M059J (cell line): ENCODE data around the gene ZNF101. TPM values are rescaled to one million over a fixed set of nuclear protein-coding genes. Genes with fewer than 3 reads are reported as not detected.
A peak's percentile ranks its signal among the peaks of the same experiment; 100 is the strongest.

Source experiments
- DNase-seq: peaks from one replicate; pipeline ENCODE4 v3.0.0-alpha.2; 2012; ENCODE audit warnings: low read depth
- total RNA-seq: library from RNA; depleted of rRNA; stranded (reverse); fragments of >200 nt; shearing (Covaris generic); gene quantifications from 2 replicates; pipeline ENCODE4 v1.2.3, GENCODE V29; 2014; rRNA removed

ZNF101 gene
- total RNA-seq, 1 experiment from 2014 or later, result 9.0 TPM

GRCh38 chr19:19711934-19712828 lies 43.5 kb downstream of the ZNF101 start:
- DNase-seq, result no peak

- DNase-seq, result no peak
Measured at GRCh38 chr19:19719798-19720197, 51.2 kb downstream of the ZNF101 start.

- DNase-seq, result no peak
Measured at GRCh38 chr19:19721896-19722295, 53.3 kb downstream of the ZNF101 start.

GRCh38 chr19:19732579-19733501 lies 64.2 kb downstream of the ZNF101 start, which contains the start of gene ZNF14:
Gene ZNF14, minus strand, starts transcription at chr19:19733112. Its CDS starts 154 bp downstream, at chr19:19732958.
- peak; percentile 92 for DNase-seq

Other genes starting within 250 kb of the ZNF101 start
- 0.07 and 2.1 TPM in 2 replicates for gene TSSK6, start 153.3 kb upstream of the ZNF101 start, total RNA-seq
- gene NDUFA13, start 152.6 kb upstream of the ZNF101 start, total RNA-seq, result 84.9 and 205 TPM in 2 replicates
- gene YJEFN3, start 139.9 kb upstream of the ZNF101 start, total RNA-seq, result 0.12 TPM in 1 of 2 replicates, not detected in the other
- gene CILP2, start 130.6 kb upstream of the ZNF101 start, total RNA-seq, result 0.22 and 0.99 TPM in 2 replicates
- 0.54 and 0.94 TPM in 2 replicates for gene PBX4, start 50.2 kb upstream of the ZNF101 start, total RNA-seq
- gene LPAR2, start 40.6 kb upstream of the ZNF101 start, total RNA-seq, result 5.0 and 7.7 TPM in 2 replicates
- 9.5 and 12.4 TPM in 2 replicates for gene GMIP, start 25.2 kb upstream of the ZNF101 start, total RNA-seq
- 78.0 and 95.4 TPM in 2 replicates for gene ATP13A1, start 5.2 kb upstream of the ZNF101 start, total RNA-seq
- gene ZNF14, start 64.3 kb downstream of the ZNF101 start, total RNA-seq, result 2.1 and 4.5 TPM in 2 replicates
- gene ZNF506, start 152.9 kb downstream of the ZNF101 start, total RNA-seq, result 8.0 and 26.4 TPM in 2 replicates
- 2.7 and 3.6 TPM in 2 replicates for gene ZNF253, start 197.0 kb downstream of the ZNF101 start, total RNA-seq
- gene ZNF93, start 232.1 kb downstream of the ZNF101 start, total RNA-seq, result 8.8 and 11.4 TPM in 2 replicates